Endodermal cell (in vitro differentiated cells): ENCODE measurements around the gene UBE2Q1. TPM values are rescaled to one million over a fixed set of nuclear protein-coding genes. Genes with fewer than 3 reads are reported as not detected.

Experiments
- DNase-seq: peaks from one replicate; pipeline ENCODE4 v3.0.0-alpha.2; 2017
- H3K27ac ChIP-seq: 2 replicates; pipeline ENCODE4 v1.5.1; 2013; ENCODE audit warnings: mild to moderate bottlenecking, low read depth, low read length, moderate library complexity
- H3K27me3 ChIP-seq: 2 replicates; pipeline ENCODE4 v1.6.1; 2013; ENCODE audit warnings: mild to moderate bottlenecking, low read length, moderate library complexity; ENCODE audit not compliant: insufficient read depth, control insufficient read depth, poor library complexity, severe bottlenecking
- H3K36me3 ChIP-seq: 2 replicates; pipeline ENCODE4 v1.7.0; 2013; ENCODE audit warnings: mild to moderate bottlenecking, low read length, moderate library complexity; ENCODE audit not compliant: control insufficient read depth, insufficient read depth
- H3K4me1 ChIP-seq: one replicate; pipeline ENCODE4 v1.7.0; 2013; ENCODE audit warnings: low read length; ENCODE audit not compliant: control insufficient read depth, insufficient read depth
- H3K4me3 ChIP-seq: 2 replicates; pipeline ENCODE4 v1.5.1; 2013; ENCODE audit warnings: mild to moderate bottlenecking, low read length, moderate library complexity
- H3K9ac ChIP-seq: 2 replicates; pipeline ENCODE4 v1.6.1; 2013; ENCODE audit warnings: mild to moderate bottlenecking, low read length, moderate library complexity; ENCODE audit not compliant: poor library complexity, severe bottlenecking; ENCODE audit errors: extremely low read depth
- H3K9me3 ChIP-seq: 2 replicates; pipeline ENCODE4 v1.6.1; 2013; ENCODE audit warnings: mild to moderate bottlenecking, low read length, moderate library complexity; ENCODE audit not compliant: control insufficient read depth
- H3K27ac Mint-ChIP-seq: 2 replicates; pipeline ENCODE4 v1.8.0; 2020; ENCODE audit warnings: mixed read lengths
- H3K27me3 Mint-ChIP-seq: 2 replicates; pipeline ENCODE4 v1.8.0; 2021; ENCODE audit warnings: mild to moderate bottlenecking, mixed read lengths; ENCODE audit not compliant: insufficient read depth
- H3K36me3 Mint-ChIP-seq: 2 replicates; pipeline ENCODE4 v1.8.0; 2020; ENCODE audit warnings: low read depth, mixed read lengths
- H3K4me1 Mint-ChIP-seq: 2 replicates; pipeline ENCODE4 v1.8.0; 2020; ENCODE audit warnings: mixed read lengths
- H3K4me3 Mint-ChIP-seq: 2 replicates; pipeline ENCODE4 v1.8.0; 2020; ENCODE audit warnings: mild to moderate bottlenecking, moderate library complexity, mixed read lengths
- H3K9me3 Mint-ChIP-seq: 2 replicates; pipeline ENCODE4 v1.8.0; 2020; ENCODE audit warnings: mild to moderate bottlenecking, mixed read lengths
- WGBS, 2 experiments: methylation state at CpG; one replicate each; pipeline versions ENCODE4 v1.1.5 to v1.1.7; 2013; ENCODE audit warnings: missing lambda C conversion rate in 2 of 2, mixed read lengths in 1 of 2; ENCODE audit not compliant: insufficient coverage in 1 of 2, insufficient read length in 1 of 2; 5-methylcytosine and 5-hydroxymethylcytosine counted together
- total RNA-seq, 2 donors: library from RNA; stranded (reverse); fragmentation: NEBNext Ultra II Directional in 1 of 2; extraction: Animal tissue kit (Norgen Biotek cat#: 25700) in 1 of 2; gene quantifications; 2 replicates in 1 of 2; 3 replicates in 1 of 2; pipeline ENCODE4 v1.2.1, GENCODE V29; 2021
- TF ChIP-seq, protein P1 (sequence below): fragments of 200-600 bp; sonication (generic); conservative IDR thresholded peaks from 2 replicates; pipeline ENCODE4 v1.5.0; 2021; ENCODE audit warnings: antibody characterized with exemption, mild to moderate bottlenecking

Gene UBE2Q1
- total RNA-seq, 2 donors from 2014 or later = 83.0 to 94.7 TPM

DNA sequence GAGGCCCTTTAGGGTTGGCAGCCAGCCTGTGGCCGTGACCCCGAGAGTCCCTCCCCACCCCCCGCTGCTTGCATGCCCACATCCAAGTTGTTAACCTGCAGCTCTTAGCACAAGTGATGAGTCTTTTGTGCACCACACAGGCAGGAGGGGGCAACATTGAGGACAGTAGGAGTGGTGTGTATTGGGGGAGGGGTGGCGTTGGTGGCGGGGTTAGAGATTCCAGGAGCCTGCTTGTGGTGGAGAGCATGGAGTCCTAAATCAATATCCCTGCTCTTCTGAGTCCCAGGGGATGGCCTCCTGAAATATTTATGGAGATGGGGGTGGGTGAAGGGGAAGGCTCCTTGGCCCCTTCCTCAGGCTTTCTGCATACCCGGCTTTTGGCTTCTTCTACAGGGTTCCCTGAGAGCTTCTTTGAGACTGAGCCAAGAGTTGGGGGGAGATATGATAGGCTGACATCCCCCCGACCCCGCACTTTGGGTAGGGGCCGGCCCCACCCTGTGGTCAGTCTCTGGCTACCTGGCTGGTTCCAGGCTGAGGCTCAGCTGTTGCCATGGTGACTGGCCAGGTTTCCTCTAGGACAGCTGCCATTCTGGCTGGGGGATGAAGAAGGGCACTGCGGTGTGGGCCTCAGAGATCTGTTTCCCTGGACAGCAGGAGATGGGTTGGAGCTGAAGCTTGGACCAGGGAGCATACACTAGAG, 14.2 kb upstream of the UBE2Q1 start:
- WGBS, 2 experiments = 87 to 89% methylated on average over 5 to 10 of the region's 10 CpGs
- Mint-ChIP-seq H3K27ac (no peak overlapping the region), H3K4me1 (peaks cover 11% of the 10 kb centered on the region), H3K4me3 (no peak overlapping the region), H3K36me3 (no peaks in the 10 kb centered on the region), H3K27me3 (peaks cover 29% of the 10 kb centered on the region), H3K9me3 (no peaks in the 10 kb centered on the region)
- no peak overlapping the region for H3K9ac ChIP-seq
- peak; percentile 67 for DNase-seq
- TF ChIP-seq, protein P1, sequence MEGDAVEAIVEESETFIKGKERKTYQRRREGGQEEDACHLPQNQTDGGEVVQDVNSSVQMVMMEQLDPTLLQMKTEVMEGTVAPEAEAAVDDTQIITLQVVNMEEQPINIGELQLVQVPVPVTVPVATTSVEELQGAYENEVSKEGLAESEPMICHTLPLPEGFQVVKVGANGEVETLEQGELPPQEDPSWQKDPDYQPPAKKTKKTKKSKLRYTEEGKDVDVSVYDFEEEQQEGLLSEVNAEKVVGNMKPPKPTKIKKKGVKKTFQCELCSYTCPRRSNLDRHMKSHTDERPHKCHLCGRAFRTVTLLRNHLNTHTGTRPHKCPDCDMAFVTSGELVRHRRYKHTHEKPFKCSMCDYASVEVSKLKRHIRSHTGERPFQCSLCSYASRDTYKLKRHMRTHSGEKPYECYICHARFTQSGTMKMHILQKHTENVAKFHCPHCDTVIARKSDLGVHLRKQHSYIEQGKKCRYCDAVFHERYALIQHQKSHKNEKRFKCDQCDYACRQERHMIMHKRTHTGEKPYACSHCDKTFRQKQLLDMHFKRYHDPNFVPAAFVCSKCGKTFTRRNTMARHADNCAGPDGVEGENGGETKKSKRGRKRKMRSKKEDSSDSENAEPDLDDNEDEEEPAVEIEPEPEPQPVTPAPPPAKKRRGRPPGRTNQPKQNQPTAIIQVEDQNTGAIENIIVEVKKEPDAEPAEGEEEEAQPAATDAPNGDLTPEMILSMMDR = no peak
- peaks cover 7% of the 10 kb centered on the region for H3K4me1 ChIP-seq
- peaks cover 26% of the 10 kb centered on the region for H3K27me3 ChIP-seq
- no peaks in the 10 kb centered on the region for H3K9me3 ChIP-seq
- no peak overlapping the region for H3K4me3 ChIP-seq
- H3K36me3 ChIP-seq = peaks cover 9% of the 10 kb centered on the region
- H3K27ac ChIP-seq = no peak overlapping the region

GRCh38 chr1:154571964-154572288, 13.5 kb upstream of the UBE2Q1 start:
- H3K4me1 Mint-ChIP-seq = peaks cover 14% of the 10 kb centered on the region
- H3K9me3 Mint-ChIP-seq = no peaks in the 10 kb centered on the region
- H3K4me1 ChIP-seq = peaks cover 7% of the 10 kb centered on the region
- TF ChIP-seq, protein P1 = no peak
- WGBS, 2 experiments = 94 to 96% methylated on average over 21 to 29 of the region's 29 CpGs
- H3K27ac Mint-ChIP-seq = no peak overlapping the region
- no peak overlapping the region for H3K4me3 ChIP-seq
- no peak overlapping the region for H3K4me3 Mint-ChIP-seq
- peaks cover 32% of the 10 kb centered on the region for H3K27me3 Mint-ChIP-seq
- DNase-seq = no peak
- no peak overlapping the region for H3K9ac ChIP-seq
- no peak overlapping the region for H3K27ac ChIP-seq
- no peaks in the 10 kb centered on the region for H3K9me3 ChIP-seq
- peaks cover 26% of the 10 kb centered on the region for H3K27me3 ChIP-seq
- peaks cover 9% of the 10 kb centered on the region for H3K36me3 ChIP-seq
- no peaks in the 10 kb centered on the region for H3K36me3 Mint-ChIP-seq

DNA sequence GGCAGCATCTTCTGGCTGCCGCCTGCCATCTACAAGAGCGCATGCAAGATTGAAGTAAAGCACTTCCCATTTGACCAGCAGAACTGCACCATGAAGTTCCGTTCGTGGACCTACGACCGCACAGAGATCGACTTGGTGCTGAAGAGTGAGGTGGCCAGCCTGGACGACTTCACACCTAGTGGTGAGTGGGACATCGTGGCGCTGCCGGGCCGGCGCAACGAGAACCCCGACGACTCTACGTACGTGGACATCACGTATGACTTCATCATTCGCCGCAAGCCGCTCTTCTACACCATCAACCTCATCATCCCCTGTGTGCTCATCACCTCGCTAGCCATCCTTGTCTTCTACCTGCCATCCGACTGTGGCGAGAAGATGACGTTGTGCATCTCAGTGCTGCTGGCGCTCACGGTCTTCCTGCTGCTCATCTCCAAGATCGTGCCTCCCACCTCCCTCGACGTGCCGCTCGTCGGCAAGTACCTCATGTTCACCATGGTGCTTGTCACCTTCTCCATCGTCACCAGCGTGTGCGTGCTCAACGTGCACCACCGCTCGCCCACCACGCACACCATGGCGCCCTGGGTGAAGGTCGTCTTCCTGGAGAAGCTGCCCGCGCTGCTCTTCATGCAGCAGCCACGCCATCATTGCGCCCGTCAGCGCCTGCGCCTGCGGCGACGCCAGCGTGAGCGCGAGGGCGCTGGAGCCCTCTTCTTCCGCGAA, 12.9 kb upstream of the UBE2Q1 start:
- DNase-seq = peak; percentile 36
- Mint-ChIP-seq H3K36me3 (no peaks in the 10 kb centered on the region), H3K4me1 (peaks cover 18% of the 10 kb centered on the region), H3K27ac (no peak overlapping the region), H3K27me3 (peaks cover 32% of the 10 kb centered on the region), H3K4me3 (no peak overlapping the region), H3K9me3 (no peaks in the 10 kb centered on the region)
- no peak overlapping the region for H3K9ac ChIP-seq
- H3K4me3 ChIP-seq = no peak overlapping the region
- H3K4me1 ChIP-seq = peaks cover 7% of the 10 kb centered on the region
- no peaks in the 10 kb centered on the region for H3K9me3 ChIP-seq
- peaks cover 28% of the 10 kb centered on the region for H3K27me3 ChIP-seq
- 95 to 99% methylated on average over 49 to 59 of the region's 59 CpGs for WGBS, 2 experiments
- peaks cover 9% of the 10 kb centered on the region for H3K36me3 ChIP-seq
- TF ChIP-seq, protein P1 = no peak
- no peak overlapping the region for H3K27ac ChIP-seq
